GM12874 (cell line): ENCODE measurements around the gene DCBLD2.
A peak's percentile ranks its signal among the peaks of the same experiment; 100 is the strongest.

ENCODE experiments used
- CTCF ChIP-seq: IDR thresholded peaks from 2 replicates; pipeline ENCODE4 v1.5.1; 2011; ENCODE audit warnings: low read depth, mild to moderate bottlenecking, control low read depth, low read length, moderate library complexity; ENCODE audit not compliant: insufficient read depth

The DCBLD2 gene

GRCh38 chr3:98807561-98807960, 93.9 kb downstream of the DCBLD2 start:
- no peak for TF ChIP-seq CTCF

- no peak for TF ChIP-seq CTCF
Observed at GRCh38 chr3:98807011-98807410, 94.5 kb downstream of the DCBLD2 start.

DNA sequence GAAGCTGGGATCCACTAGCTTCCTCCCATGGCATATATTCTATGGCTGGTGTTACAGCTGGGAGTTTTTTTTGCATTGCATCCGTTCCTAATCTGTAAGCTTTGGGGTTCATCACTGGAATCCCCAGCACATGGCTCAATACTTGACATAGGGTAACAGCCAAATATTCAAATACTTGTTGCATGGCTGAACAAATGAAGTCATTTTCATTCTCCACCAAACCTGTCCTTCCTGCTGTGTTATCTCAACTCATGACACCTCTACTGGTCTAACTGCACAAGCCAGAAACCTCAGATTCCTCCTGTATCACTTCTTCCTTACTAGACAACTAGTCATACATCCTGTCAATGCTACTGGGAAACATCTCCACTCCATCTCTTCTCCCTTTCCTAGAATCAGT, 95.0 kb downstream of the DCBLD2 start:
- no peak for TF ChIP-seq CTCF

DNA sequence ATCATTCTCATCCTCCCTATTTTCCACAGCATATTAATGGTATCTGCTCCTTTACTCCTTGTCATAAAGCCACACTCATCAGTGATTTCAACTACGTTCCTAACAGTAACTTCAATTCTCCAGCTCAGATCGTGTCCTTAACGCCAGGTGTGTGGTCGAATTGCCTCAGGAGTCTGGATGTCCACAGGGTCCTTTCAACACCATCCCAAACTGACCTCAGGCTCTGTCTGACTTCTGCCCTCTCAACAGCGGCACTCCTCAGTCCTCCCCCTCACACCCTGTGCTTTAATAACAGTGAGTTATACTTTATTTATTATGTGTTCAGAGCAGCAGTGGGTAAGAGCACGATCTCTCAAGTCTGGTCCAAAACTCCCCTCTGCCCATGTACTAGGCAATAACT, 95.9 kb downstream of the DCBLD2 start:
- no peak for TF ChIP-seq CTCF

GRCh38 chr3:98801043-98801747, 100.3 kb downstream of the DCBLD2 start:
- 0 out of 2 replicates have a peak, but pooled peaks have one; percentile 3 for TF ChIP-seq CTCF

GRCh38 chr3:98800401-98800800, 101.1 kb downstream of the DCBLD2 start:
- TF ChIP-seq CTCF = no peak

DNA sequence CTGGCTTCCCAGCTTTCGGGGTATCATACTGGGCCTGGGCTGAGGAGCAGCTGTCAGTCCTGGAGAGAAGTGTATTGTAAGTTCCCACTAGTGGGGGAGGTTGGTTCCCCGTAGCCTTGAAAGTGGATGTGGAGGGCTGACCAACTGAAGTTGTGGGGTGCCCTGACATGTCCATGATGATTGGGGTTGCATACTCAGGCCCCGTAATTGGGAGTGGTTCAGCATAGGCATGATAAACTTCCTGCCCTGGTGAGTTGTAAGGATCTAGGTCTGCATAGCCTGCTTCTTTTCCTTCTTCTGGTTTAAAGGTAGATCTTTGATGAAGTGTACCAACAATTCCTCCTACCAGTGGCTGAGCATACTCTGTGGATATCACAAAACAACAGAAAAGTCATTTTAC, 102.0 kb downstream of the DCBLD2 start:
- no peak for TF ChIP-seq CTCF

- 0 out of 2 replicates have a peak, but pooled peaks have one; percentile 4 for TF ChIP-seq CTCF
Observed at GRCh38 chr3:98798820-98799219, 102.7 kb downstream of the DCBLD2 start.
